ENCODE data around the gene SNRNP200.

The SNRNP200 gene
- long read RNA-seq, full-length matches to known transcripts = 44 of 313 reads
- long read RNA-seq, partial matches to known transcripts = 241 of 313 reads
- long read RNA-seq, other reads (novel, unspliced or antisense) = 28 of 313 reads

- peak; percentile 89 to 91 for DNase-seq (ENCODE audit: low read depth in 1 of 2, low spot score in 1 of 2)
- TF ChIP-seq GABPA (IDR thresholded peaks at IDR 0.05; ENCODE audit: low read depth) = peak; percentile 99
- TF ChIP-seq POLR2AphosphoS5 (IDR thresholded peaks at IDR 0.05; ENCODE audit: low read depth) = peak; percentile 91
- TF ChIP-seq CTCF (IDR thresholded peaks at IDR 0.05; ENCODE audit: insufficient read depth, low read length) = no peak
- TF ChIP-seq REST (IDR thresholded peaks at IDR 0.05; ENCODE audit: insufficient replicate concordance, low read depth) = peak; percentile 41
- TF ChIP-seq SPI1 (IDR thresholded peaks at IDR 0.05; ENCODE audit: borderline replicate concordance, low read depth) = 0 out of 2 replicates have a peak, but pooled peaks have one; percentile 0
These were observed at the start of gene SNRNP200 for GRCh38 chr2:96305091-96305978. Gene SNRNP200, minus strand, starts transcription at chr2:96305546. Its CDS starts 109 bp downstream, at chr2:96305437.

GRCh38 chr2:96354492-96354891 is 49.1 kb upstream of the SNRNP200 start:
- no peak overlapping the region for H3K4me3 ChIP-seq (replicated peaks; ENCODE audit: insufficient read depth, low read length)
- TF ChIP-seq SPI1 (IDR thresholded peaks at IDR 0.05; ENCODE audit: borderline replicate concordance, low read depth) = no peak
- no peak for TF ChIP-seq POLR2AphosphoS5 (IDR thresholded peaks at IDR 0.05; ENCODE audit: low read depth)
- no peak for TF ChIP-seq GABPA (IDR thresholded peaks at IDR 0.05; ENCODE audit: low read depth)
- no peak for TF ChIP-seq REST (IDR thresholded peaks at IDR 0.05; ENCODE audit: insufficient replicate concordance, low read depth)
- TF ChIP-seq CTCF (IDR thresholded peaks at IDR 0.05; ENCODE audit: insufficient read depth, low read length) = no peak
- H3K27ac ChIP-seq (replicated peaks) = no peak overlapping the region
- no peak for DNase-seq (ENCODE audit: low read depth in 1 of 2, low spot score in 1 of 2)
- no peaks in the 10 kb centered on the region for H3K27me3 ChIP-seq (ENCODE audit: insufficient read depth, poor library complexity, severe bottlenecking)

More at GRCh38 chr2:96305091-96305978, at the start of gene SNRNP200:
- Histone ChIP-seq H3K4me3 (replicated peaks; ENCODE audit: insufficient read depth, low read length) (peak within 1 kb of the TSS; percentile 60), H3K27ac (replicated peaks) (peak within 1 kb of the TSS; percentile 89), H3K27me3 (ENCODE audit: insufficient read depth, poor library complexity, severe bottlenecking) (no peaks in the 10 kb centered on the region)

- no peak for DNase-seq (ENCODE audit: low read depth in 1 of 2, low spot score in 1 of 2)
- Histone ChIP-seq H3K4me3 (replicated peaks; ENCODE audit: insufficient read depth, low read length) (no peak overlapping the region), H3K27me3 (ENCODE audit: insufficient read depth, poor library complexity, severe bottlenecking) (no peaks in the 10 kb centered on the region), H3K27ac (replicated peaks) (no peak overlapping the region)
- no peak for TF ChIP-seq POLR2AphosphoS5 (IDR thresholded peaks at IDR 0.05; ENCODE audit: low read depth)
- TF ChIP-seq GABPA (IDR thresholded peaks at IDR 0.05; ENCODE audit: low read depth) = no peak
- no peak for TF ChIP-seq REST (IDR thresholded peaks at IDR 0.05; ENCODE audit: insufficient replicate concordance, low read depth)
- TF ChIP-seq SPI1 (IDR thresholded peaks at IDR 0.05; ENCODE audit: borderline replicate concordance, low read depth) = no peak
- no peak for TF ChIP-seq CTCF (IDR thresholded peaks at IDR 0.05; ENCODE audit: insufficient read depth, low read length)
These were observed 48.3 kb upstream of the SNRNP200 start for GRCh38 chr2:96353606-96354101.

All from HL-60 (cell line).